ENCODE data around the gene TMEM74B.

Gene TMEM74B

GRCh38 chr20:1171461-1172093 is 13.2 kb downstream of the TMEM74B start:
- Histone ChIP-seq H3K4me3 (ENCODE audit: low read length, poor library complexity, severe bottlenecking) (no peak overlapping the region), H4K20me1 (ENCODE audit: insufficient read depth, low read length, poor library complexity, severe bottlenecking) (no peaks in the 10 kb centered on the region), H3K4me2 (ENCODE audit: low read depth, low read length, poor library complexity, severe bottlenecking) (no peak overlapping the region), H3K9me2 (replicated peaks; ENCODE audit: low read depth, low read length) (no peaks in the 10 kb centered on the region), H3K9me3 (ENCODE audit: insufficient read depth, low read depth, low read length) (no peaks in the 10 kb centered on the region), H2AFZ (ENCODE audit: low read length) (no peak overlapping the region), H3K36me3 (ENCODE audit: insufficient read depth, low read length) (peaks cover 37% of the 10 kb centered on the region; the same call in 1 of the 2 replicates), H3K4me1 (ENCODE audit: insufficient read depth, low read length, poor library complexity, severe bottlenecking) (no peaks in the 10 kb centered on the region), H3F3A (ENCODE audit: low read depth) (no peaks in the 10 kb centered on the region), H3K9ac (ENCODE audit: low read depth, low read length, poor library complexity, severe bottlenecking) (no peak overlapping the region), H3K79me2 (ENCODE audit: insufficient read depth, low read length) (no peaks in the 10 kb centered on the region), H3K27me3 (ENCODE audit: insufficient read depth, low read length, poor library complexity, severe bottlenecking) (no peaks in the 10 kb centered on the region)
- TF ChIP-seq CTCF (conservative IDR thresholded peaks at IDR 0.05; ENCODE audit: low read length) (no peak), EZH2phosphoT487 (IDR thresholded peaks at IDR 0.05; ENCODE audit: borderline replicate concordance) (no peak)

GRCh38 chr20:1169224-1169623 is 15.6 kb downstream of the TMEM74B start:
- Histone ChIP-seq H4K20me1 (ENCODE audit: insufficient read depth, low read length, poor library complexity, severe bottlenecking) (no peaks in the 10 kb centered on the region), H3K4me3 (ENCODE audit: low read length, poor library complexity, severe bottlenecking) (no peak overlapping the region), H3K4me1 (ENCODE audit: insufficient read depth, low read length, poor library complexity, severe bottlenecking) (peaks cover 4% of the 10 kb centered on the region), H3K27me3 (ENCODE audit: insufficient read depth, low read length, poor library complexity, severe bottlenecking) (no peaks in the 10 kb centered on the region), H3K36me3 (ENCODE audit: insufficient read depth, low read length) (peaks cover 57% of the 10 kb centered on the region; the same call in 1 of the 2 replicates), H3F3A (ENCODE audit: low read depth) (no peaks in the 10 kb centered on the region), H3K9ac (ENCODE audit: low read depth, low read length, poor library complexity, severe bottlenecking) (no peak overlapping the region), H3K79me2 (ENCODE audit: insufficient read depth, low read length) (no peaks in the 10 kb centered on the region), H2AFZ (ENCODE audit: low read length) (no peak overlapping the region), H3K4me2 (ENCODE audit: low read depth, low read length, poor library complexity, severe bottlenecking) (no peak overlapping the region), H3K9me2 (replicated peaks; ENCODE audit: low read depth, low read length) (no peaks in the 10 kb centered on the region), H3K9me3 (ENCODE audit: insufficient read depth, low read depth, low read length) (no peaks in the 10 kb centered on the region)
- no peak for TF ChIP-seq EZH2phosphoT487 (IDR thresholded peaks at IDR 0.05; ENCODE audit: borderline replicate concordance)
- no peak for TF ChIP-seq CTCF (conservative IDR thresholded peaks at IDR 0.05; ENCODE audit: low read length)

GRCh38 chr20:1166948-1167720 is 17.6 kb downstream of the TMEM74B start:
- Histone ChIP-seq H3K4me1 (ENCODE audit: insufficient read depth, low read length, poor library complexity, severe bottlenecking) (peaks cover 4% of the 10 kb centered on the region), H4K20me1 (ENCODE audit: insufficient read depth, low read length, poor library complexity, severe bottlenecking) (no peaks in the 10 kb centered on the region), H3K4me2 (ENCODE audit: low read depth, low read length, poor library complexity, severe bottlenecking) (no peak overlapping the region), H3K9me3 (ENCODE audit: insufficient read depth, low read depth, low read length) (no peaks in the 10 kb centered on the region), H3K9ac (ENCODE audit: low read depth, low read length, poor library complexity, severe bottlenecking) (no peak overlapping the region), H3K4me3 (ENCODE audit: low read length, poor library complexity, severe bottlenecking) (no peak overlapping the region), H3K27me3 (ENCODE audit: insufficient read depth, low read length, poor library complexity, severe bottlenecking) (no peaks in the 10 kb centered on the region), H3F3A (ENCODE audit: low read depth) (no peaks in the 10 kb centered on the region), H3K9me2 (replicated peaks; ENCODE audit: low read depth, low read length) (no peaks in the 10 kb centered on the region), H3K36me3 (ENCODE audit: insufficient read depth, low read length) (peaks cover 73% of the 10 kb centered on the region; the same call in 1 of the 2 replicates), H3K79me2 (ENCODE audit: insufficient read depth, low read length) (no peaks in the 10 kb centered on the region), H2AFZ (ENCODE audit: low read length) (no peak overlapping the region)
- TF ChIP-seq EZH2phosphoT487 (IDR thresholded peaks at IDR 0.05; ENCODE audit: borderline replicate concordance), result no peak
- no peak for TF ChIP-seq CTCF (conservative IDR thresholded peaks at IDR 0.05; ENCODE audit: low read length)

Data from Loucy (cell line).